Thyroid gland (tissue), 4 donors: Measurements from ENCODE around the gene TTC17.

Source experiments
- CTCF ChIP-seq, 6 experiments: fragments of 200-600 bp in 3 of 6; fragments of 450-650 bp in 3 of 6; sonication (generic) in 3 of 6; IDR thresholded peaks; one replicate each; pipeline ENCODE4 v1.5.1; 2016 to 2019; ENCODE audit warnings: antibody characterized with exemption in 6 of 6, mild to moderate bottlenecking in 2 of 6, inconsistent platforms in 1 of 6, moderate library complexity in 1 of 6
- POLR2A ChIP-seq, 2 donors: fragments of 450-650 bp; IDR thresholded peaks; one replicate each; pipeline ENCODE4 v1.6.1; 2017; ENCODE audit warnings: antibody characterized with exemption in 2 of 2, mild to moderate bottlenecking in 2 of 2, moderate library complexity in 1 of 2

- TF ChIP-seq POLR2A (IDR thresholded peaks at IDR 0.05) (no peak), CTCF (IDR thresholded peaks at IDR 0.05) (no peak)
Observed at GRCh38 chr11:43327987-43328386, 30.7 kb upstream of the TTC17 start.
